Measurements from ENCODE around the gene SCN3B.

GRCh38 chr11:123694551-123694950 is 40.1 kb upstream of the SCN3B start:
- TF ChIP-seq POLR2A (IDR thresholded peaks at IDR 0.05; ENCODE audit: low read depth, low read length) (no peak), TAF1 (IDR thresholded peaks at IDR 0.05; ENCODE audit: low read depth, low read length) (no peak), POLR2AphosphoS5 (IDR thresholded peaks at IDR 0.05; ENCODE audit: low read depth, low read length) (no peak), PAX5 (IDR thresholded peaks at IDR 0.05; ENCODE audit: insufficient read depth, low read length, severe bottlenecking) (no peak)
